HG02759 (cell line): ENCODE results near the gene TCHP.
A peak's percentile ranks its signal among the peaks of the same experiment; 100 is the strongest.
"Not testable (repeated sequence)": the region's sequence is repeated elsewhere in the genome, so short reads cannot be mapped to it uniquely, and the experiment has no call there.

ENCODE experiments used
- ATAC-seq: cut with Tn5 transposase; IDR thresholded peaks from one replicate; pipeline ENCODE4 v1.9.1; 2021; ENCODE audit warnings: mild to moderate bottlenecking, moderate library complexity; ENCODE audit not compliant: unreplicated experiment

Gene TCHP

DNA sequence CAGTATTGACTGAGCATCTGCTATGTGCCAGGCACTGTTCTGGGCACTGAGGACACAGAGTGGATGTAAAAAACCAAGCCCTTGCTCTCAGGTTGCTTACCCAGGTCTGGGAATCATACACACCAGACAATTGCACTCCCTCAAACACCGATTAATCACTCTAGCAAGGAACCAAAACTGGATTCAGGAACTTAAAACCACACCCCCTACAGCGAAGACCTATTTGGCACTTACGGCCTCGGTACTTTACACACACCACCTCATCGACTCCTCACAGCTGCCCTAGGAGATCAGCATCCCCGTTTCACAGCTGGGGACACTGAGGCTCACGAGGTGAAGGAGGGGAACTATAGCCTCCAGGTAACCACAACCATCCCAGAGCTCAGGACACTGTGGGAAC is 21.3 kb upstream of the TCHP start:
- ATAC-seq = no peak

DNA sequence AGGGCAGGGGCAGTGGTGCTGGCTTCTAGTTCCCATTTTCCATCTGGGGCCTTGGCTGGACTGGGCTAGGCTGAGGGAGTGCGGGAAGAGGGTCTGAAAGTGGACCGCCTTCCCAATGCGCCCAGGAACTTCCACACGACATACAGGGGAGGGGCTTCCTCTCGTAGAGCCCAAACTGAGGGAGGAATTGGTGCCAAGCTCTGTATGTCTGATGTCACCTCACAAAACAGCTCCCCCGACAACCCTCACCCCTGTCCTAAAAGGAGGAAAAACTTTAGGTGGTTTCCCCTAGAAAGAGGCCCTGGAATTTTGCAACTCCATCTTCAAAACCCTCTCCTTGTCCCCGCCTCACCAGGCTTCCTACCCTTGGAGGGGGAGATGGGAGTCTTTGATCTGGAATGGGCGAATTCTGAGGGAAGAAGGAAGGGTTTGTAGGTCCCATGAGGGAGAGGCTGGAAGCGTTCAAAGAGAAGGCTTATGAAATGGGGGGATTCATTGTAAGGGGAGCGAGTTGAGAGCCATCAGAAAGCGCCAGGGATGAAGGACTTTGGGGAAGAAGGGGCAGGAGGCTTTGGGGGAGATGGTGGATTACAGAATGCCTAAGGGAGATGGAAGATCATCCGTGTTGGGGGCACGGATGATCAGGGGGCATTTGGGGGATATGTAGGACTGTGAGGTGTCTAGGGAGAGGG is 20.6 kb upstream of the TCHP start:
- ATAC-seq = no peak

DNA sequence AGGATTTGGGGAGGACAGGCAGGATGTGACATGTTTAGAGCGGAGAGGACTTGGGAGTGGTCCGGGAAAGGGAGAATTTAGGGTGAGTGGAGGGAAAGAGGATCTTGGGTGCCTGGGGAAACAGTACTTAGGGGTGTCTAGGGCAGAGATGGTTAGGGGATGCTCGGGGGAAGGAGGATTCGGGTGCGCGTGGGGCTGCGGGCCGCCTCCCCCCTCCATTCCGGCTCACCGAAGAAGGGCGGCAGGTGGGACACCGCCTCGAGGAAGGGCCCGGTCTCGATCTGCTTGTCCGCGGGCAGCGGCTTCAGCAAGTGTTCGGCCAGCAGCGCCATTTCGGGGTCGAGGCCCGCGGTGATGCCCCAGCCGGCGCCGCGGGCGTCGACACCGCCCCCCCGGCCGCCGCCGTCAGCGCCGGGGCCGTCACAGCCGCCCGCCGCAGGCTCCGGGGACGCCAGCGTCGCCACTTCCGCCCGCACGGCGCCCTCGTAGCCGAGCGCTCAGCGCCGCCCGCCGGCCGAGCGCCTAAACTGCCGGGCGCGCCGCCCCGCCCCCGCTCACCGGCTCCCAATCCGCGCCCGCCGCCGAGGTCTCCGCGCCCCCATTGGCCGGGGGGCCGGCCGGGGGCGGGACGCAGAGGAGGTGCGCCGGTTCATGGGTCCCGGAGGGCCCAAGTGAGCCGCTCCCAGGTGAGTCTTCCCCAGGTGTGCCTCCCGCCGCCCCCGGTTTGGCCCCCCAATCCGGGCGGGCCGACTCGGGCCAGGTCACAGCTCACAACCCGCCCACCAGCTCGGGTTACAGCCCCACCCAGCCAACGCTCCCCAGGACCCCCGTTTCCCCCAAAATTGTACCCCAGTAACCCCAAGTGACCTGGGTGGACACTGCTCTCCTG is 19.8 kb upstream of the TCHP start, which contains the start of gene GLTP:
Gene GLTP (minus strand): TSS at position 499 of the 889 bp plus-strand sequence. CDS start 167 bp downstream, at position 332.
- ATAC-seq = peak; percentile 95

DNA sequence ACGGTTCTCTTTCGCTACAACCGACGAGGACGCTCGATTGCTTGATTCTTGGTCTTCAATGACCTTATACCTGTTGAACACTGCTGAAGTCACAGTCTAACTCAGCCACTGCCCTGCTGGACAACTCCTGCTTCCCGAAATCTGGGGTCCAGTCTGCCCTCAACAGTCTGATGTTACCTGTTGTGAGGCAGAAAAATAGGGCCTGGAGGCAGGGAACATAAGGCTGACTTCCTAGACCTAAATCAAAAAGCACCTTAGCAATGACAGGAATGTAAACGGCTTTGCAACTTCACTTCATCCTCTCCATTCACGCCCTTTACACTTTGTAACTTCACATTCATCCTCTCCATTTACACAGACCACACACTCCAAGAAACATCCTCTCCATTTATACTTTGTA is 19.1 kb upstream of the TCHP start:
- no peak for ATAC-seq

DNA sequence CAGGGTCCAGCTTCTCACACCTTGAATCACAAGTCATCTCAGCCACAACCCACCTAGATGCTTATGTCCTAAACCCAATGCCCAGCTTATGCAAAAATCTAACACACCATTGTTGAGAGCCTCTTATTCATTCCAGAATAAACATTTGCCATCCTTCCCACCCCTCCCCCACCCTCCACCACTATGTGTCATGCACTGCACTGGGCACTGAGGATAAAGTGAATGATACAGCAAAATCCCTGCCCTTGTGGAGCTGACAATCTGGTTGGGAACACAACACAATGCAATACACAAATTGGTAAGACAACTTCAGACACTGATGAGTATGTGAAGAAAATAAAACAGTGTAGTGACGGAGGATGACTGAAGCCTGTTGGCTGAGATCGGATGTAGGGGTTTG is 18.3 kb upstream of the TCHP start:
- ATAC-seq = no peak

DNA sequence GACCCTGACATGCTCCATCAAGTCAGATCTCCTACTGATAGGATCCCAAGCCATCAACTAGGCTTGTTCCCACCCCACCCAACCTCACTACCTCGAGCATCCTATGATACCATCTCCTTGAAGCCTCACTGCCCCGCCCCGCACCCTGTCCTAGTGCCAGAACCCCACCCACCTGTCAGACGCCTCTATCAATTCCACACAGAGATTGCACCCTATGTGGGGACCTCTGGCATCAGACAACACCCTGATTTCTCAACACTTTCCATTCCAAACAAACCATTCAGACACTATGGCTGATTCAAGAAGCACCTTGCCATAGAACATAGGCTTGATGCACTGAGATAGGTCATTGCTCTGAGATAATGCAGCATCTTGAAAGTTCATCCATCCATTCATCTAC is 16.6 kb upstream of the TCHP start:
- no peak for ATAC-seq

DNA sequence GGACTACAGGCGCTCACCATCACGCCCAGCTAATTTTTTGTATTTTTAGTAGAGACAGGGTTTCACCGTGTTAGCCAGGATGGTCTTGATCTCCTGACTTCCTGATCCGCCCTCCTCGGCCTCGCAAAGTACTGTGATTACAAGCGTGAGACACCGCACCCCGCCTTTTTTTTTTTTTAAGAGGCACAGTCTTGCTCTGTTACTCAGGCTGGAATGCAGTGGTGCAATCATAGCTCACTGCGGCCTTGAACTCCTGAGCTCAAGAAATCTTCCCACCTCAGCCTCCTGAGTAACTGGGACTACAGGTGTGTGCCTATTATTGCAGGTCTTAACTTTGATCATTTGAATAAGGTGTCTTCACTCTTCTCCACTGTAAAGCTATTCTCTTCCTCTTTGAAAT is 14.5 kb upstream of the TCHP start:
- ATAC-seq = no peak

DNA sequence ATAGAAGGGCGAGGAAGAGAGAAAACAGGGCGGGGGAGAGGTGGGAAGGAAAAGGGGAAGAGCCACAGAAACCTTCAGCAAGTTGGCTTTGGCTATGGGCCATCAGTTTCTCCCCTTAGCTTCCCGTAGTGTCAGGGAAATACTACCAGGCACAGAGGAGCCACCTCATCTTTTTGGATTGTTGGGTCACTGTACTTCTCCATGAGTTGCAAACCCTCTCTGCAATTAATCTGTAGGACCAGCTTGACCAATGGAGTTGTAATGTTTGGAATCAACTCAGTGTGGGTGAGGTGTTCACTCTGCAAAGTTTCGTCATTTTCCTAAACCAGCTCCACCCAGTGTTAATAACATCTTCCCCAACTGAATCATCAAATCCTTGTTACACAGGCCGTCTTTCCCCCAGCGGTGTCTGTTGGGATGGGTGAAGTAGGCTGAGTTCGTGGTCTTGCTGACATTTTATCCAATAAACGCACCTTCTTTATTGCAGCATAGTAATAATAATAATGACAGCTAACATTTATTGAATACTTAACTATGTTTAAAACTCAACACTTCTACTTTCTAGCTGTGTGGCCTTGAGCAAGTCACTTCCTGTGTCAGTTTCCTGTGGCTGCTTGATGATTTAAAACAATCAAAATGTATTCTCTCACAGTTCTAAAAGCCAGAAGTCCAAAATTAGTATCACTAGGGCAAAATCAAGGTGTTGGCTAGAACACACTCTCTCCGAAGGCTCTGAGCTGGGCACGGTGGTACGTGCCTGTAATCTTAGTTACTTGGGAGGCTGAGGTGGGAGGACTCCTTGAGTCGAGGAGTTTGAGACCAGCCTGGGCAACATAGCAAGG is 11.7 kb upstream of the TCHP start:
- no peak for ATAC-seq

DNA sequence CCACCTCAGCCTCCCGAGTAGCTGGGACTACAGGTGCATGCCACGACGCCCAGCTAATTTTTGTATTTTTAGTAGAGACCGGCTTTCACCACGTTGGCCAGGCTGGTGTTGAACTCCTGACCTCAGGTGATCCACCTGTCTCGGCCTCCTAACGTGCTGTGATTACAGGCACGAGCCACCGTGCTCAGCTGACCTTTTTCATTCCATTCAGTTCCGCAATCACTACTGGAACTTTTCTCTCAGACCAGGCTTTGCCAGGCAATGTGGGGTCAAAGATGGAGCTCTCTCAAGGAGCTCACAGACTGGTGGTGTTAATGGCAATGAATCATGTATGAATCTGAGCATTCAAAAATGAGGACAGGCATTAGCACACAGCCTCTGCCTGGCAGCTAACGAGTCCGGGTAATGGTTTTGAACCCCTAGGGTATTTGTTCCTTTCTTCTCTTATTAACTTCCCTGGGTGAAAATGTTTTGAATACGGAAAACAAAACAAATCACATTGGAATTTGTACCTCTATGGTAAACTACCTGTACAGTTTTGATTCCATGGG is 9.4 kb upstream of the TCHP start:
- ATAC-seq = no peak

DNA sequence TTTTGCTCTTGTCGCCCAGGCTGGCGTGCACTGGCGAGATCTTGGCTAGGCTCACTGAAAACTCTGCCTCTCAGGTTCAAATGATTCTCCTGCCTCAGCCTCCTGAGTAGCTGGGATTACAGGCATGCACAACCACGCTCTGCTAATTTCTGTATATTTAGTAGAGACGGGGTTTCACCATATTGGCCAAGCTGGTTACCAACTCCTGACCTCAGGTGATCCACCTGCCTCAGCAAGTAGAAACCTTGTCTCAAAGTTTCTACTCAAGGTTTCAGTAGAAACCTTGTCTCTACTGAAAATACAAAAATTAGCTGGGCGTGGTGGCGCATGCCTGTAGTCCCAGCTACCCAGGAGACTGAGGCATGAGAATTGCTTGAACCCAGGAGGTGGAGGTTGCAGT is 8.3 kb upstream of the TCHP start:
- ATAC-seq = not testable (repeated sequence)

DNA sequence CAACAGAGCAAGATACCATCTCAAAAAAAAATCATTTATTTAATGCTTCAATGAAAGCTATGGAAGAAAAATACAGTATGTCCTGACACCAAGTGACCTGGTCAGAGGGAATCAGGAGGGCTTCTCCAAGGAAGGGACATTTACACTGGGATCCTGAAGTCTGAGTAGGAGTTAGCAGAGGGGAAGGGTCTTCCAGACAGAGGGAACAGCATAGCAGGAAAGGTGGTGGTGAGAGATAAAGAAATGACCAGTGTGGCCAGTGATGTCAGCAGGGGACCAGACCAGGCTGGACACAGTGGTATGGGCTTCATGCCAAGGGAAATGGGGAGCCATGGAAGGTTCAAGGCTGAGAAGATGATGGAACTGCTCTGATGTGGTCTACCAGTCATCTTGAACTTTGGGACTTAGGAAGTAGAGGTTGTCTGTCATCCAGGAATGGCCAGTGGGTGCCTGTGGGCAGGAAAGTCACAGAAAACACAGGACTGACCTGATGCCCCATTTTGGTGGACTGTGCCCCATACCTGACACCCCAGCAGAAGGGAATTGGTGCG is 7.8 kb upstream of the TCHP start:
- no peak for ATAC-seq

DNA sequence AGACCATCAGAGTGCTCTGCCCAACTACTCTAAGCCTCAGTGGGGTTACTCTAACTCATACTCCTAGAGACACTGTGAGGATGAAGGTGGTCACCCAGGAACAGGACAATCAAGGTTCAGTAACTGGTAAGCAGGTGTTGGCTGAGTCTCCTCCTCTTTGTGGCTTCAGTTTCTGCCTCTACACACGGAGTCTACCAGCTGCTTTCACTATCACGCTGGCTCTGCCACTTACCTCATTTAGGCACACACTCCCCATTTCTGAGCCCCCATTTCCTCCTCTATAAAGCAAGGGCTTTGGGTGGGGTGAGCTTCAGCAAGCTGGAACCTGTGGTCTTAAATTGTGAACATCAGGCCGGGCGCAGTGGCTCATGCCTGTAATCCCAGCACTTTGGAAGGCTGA is 7.3 kb upstream of the TCHP start:
- peak; percentile 68 for ATAC-seq

DNA sequence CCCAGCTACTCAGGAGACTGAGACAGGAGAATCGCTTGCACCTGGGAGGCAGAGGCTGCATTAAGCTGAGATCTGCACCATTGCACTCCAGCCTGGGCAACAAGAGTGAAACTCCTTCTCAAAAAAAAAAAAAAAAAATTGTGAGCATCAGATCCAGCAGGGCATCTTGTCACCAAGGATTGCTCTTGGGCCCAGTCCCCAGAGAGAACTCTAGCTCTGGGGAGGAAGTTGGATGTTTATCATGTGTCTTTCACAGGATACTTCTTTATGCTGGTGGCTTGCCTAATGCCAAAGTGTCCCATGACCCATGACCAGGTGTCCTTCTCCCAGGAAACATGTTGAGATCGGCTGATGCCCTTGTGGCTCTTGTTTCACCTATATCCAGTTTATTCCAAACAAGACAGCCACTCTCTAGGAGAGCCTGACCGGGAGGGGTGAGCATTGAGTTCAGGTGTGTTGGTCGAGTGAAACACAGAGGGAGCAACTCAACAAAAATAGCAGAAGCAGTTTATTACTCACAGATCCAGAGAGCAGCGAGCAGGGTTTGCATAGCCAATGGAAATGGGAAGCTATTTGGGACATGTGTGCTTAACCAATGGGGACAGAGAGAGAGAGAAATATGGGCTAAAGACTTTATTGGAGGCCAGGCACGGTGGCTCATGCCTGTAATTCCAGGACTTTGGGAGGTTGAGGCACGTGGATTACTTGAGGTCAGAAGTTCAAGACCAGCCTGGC is 6.6 kb upstream of the TCHP start:
- ATAC-seq = no peak

DNA sequence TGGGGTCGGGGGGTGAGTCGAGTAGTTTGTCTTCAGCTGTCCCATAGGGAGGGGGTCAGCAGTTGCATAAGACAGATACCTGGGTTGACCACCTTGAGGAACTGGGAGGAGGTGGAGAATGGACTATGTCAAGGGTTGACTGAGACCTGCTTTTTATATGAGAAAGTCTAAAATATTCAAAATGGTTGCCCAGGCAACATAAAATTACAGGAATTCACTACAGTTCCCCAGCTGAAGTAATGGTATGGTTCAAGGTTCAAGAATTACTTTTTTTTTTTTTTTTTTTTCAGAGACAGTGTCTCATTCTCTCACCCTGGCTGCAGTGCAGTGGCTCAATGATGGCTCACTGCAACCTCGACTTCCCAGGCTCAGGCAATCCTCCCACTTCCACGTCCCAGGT is 5.1 kb upstream of the TCHP start:
- ATAC-seq = no peak

DNA sequence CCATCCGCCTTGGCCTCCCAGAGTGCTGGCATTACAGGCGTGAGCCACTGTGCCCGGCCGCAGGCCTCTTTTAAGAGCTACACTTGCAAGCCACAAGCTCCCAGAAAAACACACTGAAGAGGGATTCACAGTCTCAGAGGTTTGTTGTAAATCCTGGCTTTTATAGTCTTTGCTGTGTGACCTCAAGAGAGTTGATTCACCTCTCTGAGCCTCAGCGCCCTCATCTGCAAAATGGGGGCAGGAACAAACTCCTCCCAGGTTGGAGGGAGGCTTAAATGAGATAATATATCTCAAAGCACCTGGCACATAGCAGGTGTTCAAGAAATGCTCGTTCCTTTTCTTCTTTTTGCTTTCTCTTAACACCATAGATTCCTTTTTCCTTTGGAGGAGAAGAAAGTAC is 3.9 kb upstream of the TCHP start:
- no peak for ATAC-seq

DNA sequence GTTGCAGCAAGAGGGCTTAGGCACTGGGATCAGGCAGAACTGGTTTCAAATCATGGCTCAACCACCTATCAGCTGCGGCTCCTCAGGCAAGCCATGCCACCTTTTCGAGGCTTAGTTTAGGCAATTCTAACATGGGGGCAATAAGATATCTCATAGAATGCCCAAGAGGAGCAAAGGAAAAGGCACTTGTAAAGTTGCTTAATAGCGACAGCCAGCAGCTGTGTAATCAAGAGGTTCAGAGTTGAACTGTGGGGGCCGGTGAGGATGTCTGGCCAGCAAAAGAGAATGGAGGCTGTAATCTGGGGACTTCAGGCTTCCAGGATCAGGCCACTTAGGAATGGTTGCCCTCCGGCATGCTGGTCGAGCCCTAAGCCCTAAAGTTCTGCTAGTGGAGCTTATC is 3.0 kb upstream of the TCHP start:
- ATAC-seq = no peak

DNA sequence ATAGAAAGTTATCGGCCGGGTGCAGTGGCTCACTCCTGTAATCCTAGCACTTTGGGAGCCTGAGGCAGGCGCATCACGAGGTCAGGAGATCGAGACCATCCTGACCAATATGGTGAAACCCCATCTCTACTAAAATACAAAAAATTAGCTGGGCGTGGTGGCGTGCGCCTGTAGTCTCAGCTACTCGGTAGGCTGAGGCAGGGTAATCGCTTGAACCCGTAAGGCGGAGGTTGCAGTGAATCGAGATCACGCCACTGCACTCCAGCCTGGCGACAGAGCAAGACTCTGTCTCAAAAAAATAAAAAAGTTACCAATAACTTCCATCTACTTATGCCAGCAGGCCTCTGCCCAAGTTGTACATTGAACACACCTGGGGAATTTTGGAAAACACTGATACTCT is 729 bp upstream of the TCHP start:
- not testable (repeated sequence) for ATAC-seq

DNA sequence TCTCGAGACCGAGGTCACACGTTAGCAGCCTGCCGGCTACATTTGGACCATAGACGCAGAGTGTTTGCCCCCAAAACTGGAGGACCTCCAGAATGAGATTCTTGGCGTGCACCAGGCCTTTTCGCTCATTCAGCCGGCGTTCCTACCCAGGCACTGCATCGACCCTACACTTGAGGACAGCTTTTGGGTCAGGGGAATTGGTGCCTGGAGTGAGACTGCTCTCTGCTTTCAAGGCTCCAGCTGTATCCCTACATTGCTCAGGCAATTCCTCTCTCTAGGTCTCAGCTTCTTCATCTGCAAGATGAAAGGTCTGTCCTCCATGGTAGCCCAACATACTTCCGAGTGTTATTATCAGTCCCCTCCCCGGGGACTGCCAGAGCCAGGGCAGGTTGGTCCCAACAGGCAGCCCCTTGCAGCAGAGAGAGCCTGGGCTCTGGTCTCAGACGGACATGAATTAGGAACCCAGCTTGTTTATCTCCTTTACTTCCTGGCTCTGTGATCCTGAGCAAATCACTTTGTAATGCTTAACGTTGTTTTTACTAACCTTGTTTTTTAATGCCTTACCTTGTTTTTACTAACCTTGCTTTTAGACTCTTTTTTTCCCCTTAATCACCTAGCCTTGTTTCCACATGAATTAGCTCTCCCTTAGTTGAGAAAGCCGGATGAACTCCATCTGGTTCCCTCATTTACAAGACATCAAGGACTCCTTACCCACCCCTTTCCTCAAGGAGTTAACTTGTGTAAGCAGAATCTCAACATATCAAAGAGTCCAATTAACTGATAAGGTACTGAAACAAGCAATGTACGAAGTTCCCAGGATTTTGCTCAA is 892 bp downstream of the TCHP start:
- peak; percentile 17 for ATAC-seq

DNA sequence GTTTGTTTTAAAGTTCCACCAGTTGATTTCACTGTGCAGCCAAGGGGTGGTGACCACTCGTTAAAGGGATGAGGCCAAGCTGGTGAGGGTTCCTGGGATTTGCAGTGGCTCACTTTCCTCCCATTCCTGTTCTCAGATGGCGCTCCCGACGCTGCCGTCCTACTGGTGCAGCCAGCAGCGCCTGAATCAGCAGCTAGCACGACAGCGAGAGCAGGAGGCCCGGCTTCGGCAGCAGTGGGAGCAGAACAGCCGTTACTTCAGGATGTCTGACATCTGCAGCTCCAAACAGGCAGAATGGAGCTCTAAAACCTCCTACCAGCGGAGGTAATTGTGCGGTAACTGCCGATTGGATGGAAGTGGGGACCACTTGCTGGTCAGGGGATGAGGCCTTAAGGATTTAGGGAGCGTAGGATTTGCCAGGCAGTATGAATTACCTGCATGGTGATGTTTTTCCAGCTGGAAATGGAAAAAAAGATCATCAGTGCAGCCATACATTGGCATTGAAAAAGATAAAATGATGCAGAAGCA is 2.9 kb downstream of the TCHP start:
- no peak for ATAC-seq
